ENCODE measurements around the gene GNAO1. TPM values are rescaled to one million over a fixed set of nuclear protein-coding genes. Genes with fewer than 3 reads are reported as not detected.

Gene GNAO1
- total RNA-seq, 1 donor from 2014 or later, result 13.0 TPM

GRCh38 chr16:56228476-56228875 lies 37.2 kb downstream of the GNAO1 start:
- no peak for DNase-seq (ENCODE audit: low spot score)
- intact Hi-C loops (cut with DNase I), result no loop called here

- DNase-seq (ENCODE audit: low spot score), result no peak
- intact Hi-C loops (cut with DNase I), result no loop called here
These were observed 42.7 kb downstream of the GNAO1 start for GRCh38 chr16:56233795-56234566.

GRCh38 chr16:56234737-56235136 lies 43.4 kb downstream of the GNAO1 start:
- intact Hi-C loops (cut with DNase I), result no loop called here
- DNase-seq (ENCODE audit: low spot score), result no peak

GRCh38 chr16:56237451-56237930 lies 46.2 kb downstream of the GNAO1 start:
- intact Hi-C loops (cut with DNase I), result no loop called here
- DNase-seq (ENCODE audit: low spot score), result no peak

- DNase-seq (ENCODE audit: low spot score), result no peak
- intact Hi-C loops (cut with DNase I), result no loop called here
These were observed 46.9 kb downstream of the GNAO1 start for GRCh38 chr16:56238188-56238587.

- no peak for DNase-seq (ENCODE audit: low spot score)
- intact Hi-C loops (cut with DNase I), result no loop called here
These were observed 50.3 kb downstream of the GNAO1 start for GRCh38 chr16:56241596-56241995.

- intact Hi-C loops (cut with DNase I), result no loop called here
- DNase-seq (ENCODE audit: low spot score), result no peak
These were observed 51.5 kb downstream of the GNAO1 start for GRCh38 chr16:56242740-56243139.

GRCh38 chr16:56244612-56245011 lies 53.3 kb downstream of the GNAO1 start:
- intact Hi-C loops (cut with DNase I), result no loop called here
- DNase-seq (ENCODE audit: low spot score), result no peak

GRCh38 chr16:56245197-56245596 lies 53.9 kb downstream of the GNAO1 start:
- intact Hi-C loops (cut with DNase I), result no loop called here

GRCh38 chr16:56246051-56246817 lies 54.9 kb downstream of the GNAO1 start:
- intact Hi-C loops (cut with DNase I), result no loop called here
- DNase-seq (ENCODE audit: low spot score), result no peak

More at GRCh38 chr16:56245197-56245596, 53.9 kb downstream of the GNAO1 start:
- DNase-seq (ENCODE audit: low spot score), result no peak

- DNase-seq (ENCODE audit: low spot score), result no peak
- intact Hi-C loops (cut with DNase I), result no loop called here
These were observed 55.7 kb downstream of the GNAO1 start for GRCh38 chr16:56247018-56247417.

GRCh38 chr16:56247808-56248207 lies 56.5 kb downstream of the GNAO1 start:
- intact Hi-C loops (cut with DNase I), result no loop called here
- DNase-seq (ENCODE audit: low spot score), result no peak

GRCh38 chr16:56252835-56253234 lies 61.5 kb downstream of the GNAO1 start:
- intact Hi-C loops (cut with DNase I), result loop anchor here (5.0 kb wide), 1 partner anchor 44 kb away; no protein-coding TSS in a partner anchor
- DNase-seq (ENCODE audit: low spot score), result no peak

GRCh38 chr16:56255904-56256303 lies 64.6 kb downstream of the GNAO1 start:
- intact Hi-C loops (cut with DNase I), result loop anchor here (5.0 kb wide), 1 partner anchor 64 kb away; the partner anchor contains the start of gene GNAO1
- no peak for DNase-seq (ENCODE audit: low spot score)

- intact Hi-C loops (cut with DNase I), result loop anchor here (5.0 kb wide), 1 partner anchor 65 kb away; the partner anchor contains the start of gene GNAO1
- DNase-seq (ENCODE audit: low spot score), result no peak
These were observed 66.0 kb downstream of the GNAO1 start for GRCh38 chr16:56257239-56257638.

- DNase-seq (ENCODE audit: low spot score), result no peak
- intact Hi-C loops (cut with DNase I), result loop anchor here (5.0 kb wide), 1 partner anchor 66 kb away; the partner anchor contains the start of gene GNAO1
These were observed 66.5 kb downstream of the GNAO1 start for GRCh38 chr16:56257666-56258342.

- intact Hi-C loops (cut with DNase I), result loop anchor here (5.0 kb wide), 1 partner anchor 66 kb away; the partner anchor contains the start of gene GNAO1
- no peak for DNase-seq (ENCODE audit: low spot score)
These were observed 67.5 kb downstream of the GNAO1 start for GRCh38 chr16:56258508-56259424.

- no peak for DNase-seq (ENCODE audit: low spot score)
- intact Hi-C loops (cut with DNase I), result loop anchor here (5.0 kb wide), 1 partner anchor 67 kb away; the partner anchor contains the start of gene GNAO1
These were observed 68.1 kb downstream of the GNAO1 start for GRCh38 chr16:56259425-56259779.
